Caco-2 (cell line): ENCODE data around the gene PDE6D. TPM values are rescaled to one million over a fixed set of nuclear protein-coding genes. Genes with fewer than 3 reads are reported as not detected.

Source experiments
- BruUV-seq: library from RNA; stranded (reverse); fragments of 400-500 nt; replicated peaks from 2 replicates; lab custom pipeline; 2021; lab: Mats Ljungman, UMichigan
- CTCF ChIA-PET: fragments of 300-600 bp; sonication (Branson Sonifier 250); formaldehyde crosslinking; loops from one replicate; lab custom pipeline; 2022; ENCODE audit warnings: antibody characterized with exemption; lab: Charles Lee
- POLR2A ChIA-PET: fragments of 300-600 bp; sonication (Branson Sonifier 250); formaldehyde crosslinking; loops from one replicate; lab custom pipeline; 2022; ENCODE audit warnings: antibody characterized with exemption; lab: Charles Lee
- DNase-seq, 2 experiments: peaks; one replicate each; pipeline versions ENCODE4 v3.0.0 to v3.0.0-alpha.2; 2020 to 2022
- H3K27me3 ChIP-seq: replicated peaks from 2 replicates; pipeline ENCODE4 v1.6.0; 2011; ENCODE audit warnings: low read length; ENCODE audit not compliant: control insufficient read depth, insufficient read depth
- H3K36me3 ChIP-seq: 2 replicates; pipeline ENCODE4 v1.5.1; 2011; ENCODE audit warnings: low read length; ENCODE audit not compliant: control insufficient read depth, insufficient read depth
- H3K4me1 ChIP-seq: fragments of 250-450 bp; sonication (Bioruptor Pico); 2 replicates; pipeline ENCODE4 v1.5.1; 2020; ENCODE audit warnings: mild to moderate bottlenecking
- H3K4me3 ChIP-seq: 2 replicates; pipeline ENCODE4 v1.5.1; 2011; ENCODE audit warnings: low read depth, mild to moderate bottlenecking, control low read depth, low read length
- H3K9me3 ChIP-seq: fragments of 250-450 bp; sonication (Bioruptor Pico); 2 replicates; pipeline ENCODE4 v1.5.1; 2020; ENCODE audit warnings: mild to moderate bottlenecking, moderate library complexity
- H3K27ac Mint-ChIP-seq: one replicate; pipeline ENCODE4 v1.8.0; 2022; ENCODE audit warnings: mixed read lengths; ENCODE audit not compliant: unreplicated experiment
- H3K27me3 Mint-ChIP-seq: one replicate; pipeline ENCODE4 v1.8.0; 2022; ENCODE audit warnings: mixed read lengths; ENCODE audit not compliant: insufficient read depth, unreplicated experiment
- H3K36me3 Mint-ChIP-seq: one replicate; pipeline ENCODE4 v1.8.0; 2022; ENCODE audit warnings: mild to moderate bottlenecking, mixed read lengths; ENCODE audit not compliant: insufficient read depth, unreplicated experiment
- H3K4me1 Mint-ChIP-seq: one replicate; pipeline ENCODE4 v1.8.0; 2022; ENCODE audit warnings: low read depth, mixed read lengths; ENCODE audit not compliant: unreplicated experiment
- H3K4me3 Mint-ChIP-seq: one replicate; pipeline ENCODE4 v1.8.0; 2022; ENCODE audit warnings: mild to moderate bottlenecking, moderate library complexity, mixed read lengths; ENCODE audit not compliant: unreplicated experiment
- H3K9me3 Mint-ChIP-seq: one replicate; pipeline ENCODE4 v1.8.0; 2022; ENCODE audit warnings: mixed read lengths; ENCODE audit not compliant: unreplicated experiment
- CTCF ChIP-seq, 2 experiments: fragments of 200-600 bp in 1 of 2; IDR thresholded peaks; 1 replicate in 1 of 2; 2 replicates in 1 of 2; pipeline versions ENCODE4 v1.5.1 to v1.8.0; 2011 to 2022; ENCODE audit warnings: antibody characterized with exemption in 1 of 2, control low read depth in 1 of 2, inconsistent platforms in 1 of 2, low read depth in 1 of 2, low read length in 1 of 2, mild to moderate bottlenecking in 1 of 2, moderate library complexity in 1 of 2; ENCODE audit not compliant: insufficient read depth in 1 of 2, severe bottlenecking in 1 of 2, unreplicated experiment in 1 of 2
- intact Hi-C: fragments of 100-400 bp; cut with micrococcal nuclease; formaldehyde crosslinking; loops from one replicate; pipeline ENCODE4 v1.10.0; 2022; ENCODE audit not compliant: unreplicated experiment
- total RNA-seq: library from RNA; stranded (reverse); gene quantifications from 2 replicates; pipeline ENCODE4 v1.2.3, GENCODE V29; 2022

The PDE6D gene
- total RNA-seq, 1 experiment from 2014 or later: 9.1 TPM

DNA sequence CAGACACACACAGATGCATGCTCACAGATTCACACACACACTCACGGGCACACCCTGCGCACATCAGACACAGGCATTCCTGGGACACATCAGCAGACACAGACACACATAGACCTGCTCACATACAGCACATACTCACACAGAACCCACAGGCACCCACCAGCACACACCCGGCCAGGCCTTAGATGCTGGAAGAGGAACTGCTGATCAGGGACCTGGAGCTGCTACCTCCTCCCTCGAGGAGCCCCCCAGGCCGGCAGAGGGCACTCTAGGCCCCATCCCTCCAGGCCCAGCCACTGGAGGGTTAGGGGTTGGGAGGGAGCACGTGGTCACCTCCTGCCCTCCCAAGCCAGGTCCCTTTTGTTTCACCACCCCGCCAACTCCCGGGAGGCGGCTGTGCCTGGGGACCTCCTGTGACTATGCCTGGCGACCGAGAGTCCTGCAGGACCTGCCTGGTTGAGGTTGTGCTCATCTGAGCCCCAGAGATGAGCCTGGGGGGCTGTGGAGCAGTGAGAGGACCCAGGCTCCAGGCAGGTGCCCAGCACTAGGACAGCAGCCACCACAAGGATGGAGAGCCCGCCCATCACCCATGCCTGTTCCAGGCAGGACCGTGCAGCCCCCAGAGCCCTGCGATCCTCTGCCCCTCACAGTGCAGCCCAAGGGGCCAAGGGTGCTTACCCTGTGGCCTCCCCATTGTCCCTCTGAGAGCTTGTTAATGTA, 93.8 kb downstream of the PDE6D start:
- CTCF ChIA-PET: interaction anchor here (1.0 to 1.4 kb wide), 6 partner anchors 10 to 74 kb away, joined by 3 to 4 read pairs (median 3); no protein-coding TSS in a partner anchor
- BruUV-seq: no TSS peak
- no peak overlapping the region for H3K27ac Mint-ChIP-seq

DNA sequence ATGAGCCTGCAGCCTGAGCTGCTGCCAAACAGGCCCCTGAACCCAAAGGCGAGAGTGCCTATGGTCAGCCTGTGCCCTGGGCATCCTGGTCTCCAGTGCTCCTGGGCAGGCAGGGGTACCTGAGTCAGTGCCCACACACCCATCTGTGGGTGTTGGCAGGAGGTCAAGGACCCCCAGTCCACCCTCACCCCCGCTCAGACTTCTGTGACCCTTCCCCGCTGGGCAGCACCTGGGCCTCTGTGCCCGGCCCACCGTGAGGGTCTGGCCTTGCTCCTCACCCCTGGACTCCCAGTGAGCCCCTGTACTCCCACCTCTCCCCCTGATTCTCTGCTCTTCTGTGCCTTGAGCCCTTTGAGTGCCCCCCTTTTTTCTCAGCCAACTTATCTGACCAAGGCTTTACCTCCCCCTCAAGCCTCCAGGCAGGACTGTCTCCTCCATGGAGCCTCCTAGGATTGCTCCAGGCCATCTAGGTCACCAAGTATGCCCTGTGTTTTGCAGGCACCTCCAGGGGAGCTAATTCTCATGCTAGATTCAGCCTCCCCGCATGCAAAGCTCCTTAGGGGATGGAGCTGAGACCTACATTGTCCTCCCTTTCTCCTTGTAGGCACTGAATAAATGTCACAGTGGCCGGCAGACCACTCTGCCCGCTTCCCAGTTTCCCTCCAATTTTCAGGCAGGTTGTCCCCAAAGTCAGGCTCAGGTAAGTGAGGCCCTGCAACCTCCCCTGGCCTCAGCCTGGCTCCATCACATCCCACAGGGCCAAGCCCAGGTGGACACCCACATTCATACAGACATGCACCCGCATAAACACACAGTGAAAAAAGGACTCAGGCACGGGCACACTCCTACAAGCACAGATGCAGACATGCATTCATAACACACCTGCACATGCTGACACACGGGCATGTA, 94.6 kb downstream of the PDE6D start:
- no peak for TF ChIP-seq CTCF (IDR thresholded peaks at IDR 0.05; ENCODE audit: insufficient read depth in 1 of 2, low read depth in 1 of 2, low read length in 1 of 2, severe bottlenecking in 1 of 2, unreplicated experiment in 1 of 2)
- H3K36me3 ChIP-seq: no peaks in the 10 kb centered on the region
- H3K4me3 ChIP-seq: no peak overlapping the region
- POLR2A ChIA-PET: no interaction called here
- no TSS peak for BruUV-seq
- Mint-ChIP-seq H3K27ac (no peak overlapping the region), H3K36me3 (peaks cover 7% of the 10 kb centered on the region), H3K4me3 (no peak overlapping the region), H3K4me1 (peaks cover 10% of the 10 kb centered on the region), H3K9me3 (no peaks in the 10 kb centered on the region), H3K27me3 (no peaks in the 10 kb centered on the region)
- intact Hi-C loops: no loop called here
- DNase-seq: no peak
- H3K27me3 ChIP-seq: no peaks in the 10 kb centered on the region
- peaks cover 18% of the 10 kb centered on the region for H3K4me1 ChIP-seq
- H3K9me3 ChIP-seq: no peaks in the 10 kb centered on the region
- CTCF ChIA-PET: interaction anchor here (1.0 to 1.4 kb wide), 2 partner anchors 14 to 18 kb away, joined by 3 to 4 read pairs; no protein-coding TSS in a partner anchor

More for the DNA sequence above, 93.8 kb downstream of the PDE6D start:
- Histone ChIP-seq H3K36me3 (no peaks in the 10 kb centered on the region), H3K4me3 (peak overlapping the region; percentile 23), H3K27me3 (no peaks in the 10 kb centered on the region), H3K4me1 (peaks cover 9% of the 10 kb centered on the region), H3K9me3 (no peaks in the 10 kb centered on the region)
- Mint-ChIP-seq H3K27me3 (no peaks in the 10 kb centered on the region), H3K4me1 (peaks cover 7% of the 10 kb centered on the region), H3K4me3 (peak overlapping the region; percentile 38), H3K36me3 (peaks cover 5% of the 10 kb centered on the region), H3K9me3 (no peaks in the 10 kb centered on the region)
- POLR2A ChIA-PET: no interaction called here
- intact Hi-C loops: no loop called here
- peak; percentile 75 to 78 for DNase-seq
- peak; percentile 45 to 76 for TF ChIP-seq CTCF (IDR thresholded peaks at IDR 0.05; ENCODE audit: insufficient read depth in 1 of 2, low read depth in 1 of 2, low read length in 1 of 2, severe bottlenecking in 1 of 2, unreplicated experiment in 1 of 2)
